Neuronal stem cell (in vitro differentiated cells): ENCODE results near the gene SLC25A33.

Source experiments
- DNase-seq: peaks from one replicate; pipeline ENCODE4 v3.0.0-alpha.2; 2013; ENCODE audit warnings: low spot score
- H2AFZ ChIP-seq: one replicate; pipeline ENCODE4 v1.6.1; 2013; ENCODE audit warnings: mild to moderate bottlenecking, low read length, inconsistent platforms
- H2AK5ac ChIP-seq: 2 replicates; pipeline ENCODE4 v1.6.1; 2013; ENCODE audit warnings: low read depth, mild to moderate bottlenecking, inconsistent platforms, low read length, moderate library complexity, mixed read lengths
- H2BK120ac ChIP-seq: 2 replicates; pipeline ENCODE4 v1.6.1; 2013; ENCODE audit warnings: low read depth, mild to moderate bottlenecking, inconsistent platforms, low read length, moderate library complexity, mixed read lengths
- H2BK12ac ChIP-seq: one replicate; pipeline ENCODE4 v1.6.1; 2013; ENCODE audit warnings: low read length, inconsistent platforms
- H2BK15ac ChIP-seq: 2 replicates; pipeline ENCODE4 v1.6.1; 2013; ENCODE audit warnings: mild to moderate bottlenecking, low read length, inconsistent platforms, mixed read lengths
- H2BK5ac ChIP-seq: one replicate; pipeline ENCODE4 v1.6.1; 2013; ENCODE audit warnings: inconsistent platforms, mild to moderate bottlenecking, low read length, moderate library complexity
- H3K14ac ChIP-seq: one replicate; pipeline ENCODE4 v1.6.1; 2013; ENCODE audit warnings: low read length, inconsistent platforms
- H3K18ac ChIP-seq: 2 replicates; pipeline ENCODE4 v1.6.1; 2013; ENCODE audit warnings: low read length, inconsistent platforms
- H3K23ac ChIP-seq: 2 replicates; pipeline ENCODE4 v1.6.1; 2013; ENCODE audit warnings: low read depth, mild to moderate bottlenecking, mixed read lengths, low read length, inconsistent platforms; ENCODE audit not compliant: poor library complexity
- H3K27ac ChIP-seq: replicated peaks from 3 replicates; pipeline ENCODE4 v1.5.1; 2013; ENCODE audit warnings: low read length, inconsistent platforms
- H3K27me3 ChIP-seq, 3 experiments: 2 replicates each; pipeline ENCODE4 v1.6.1; 2013; ENCODE audit warnings: low read length in 3 of 3, mild to moderate bottlenecking in 2 of 3, inconsistent platforms in 1 of 3, low read depth in 1 of 3, mixed read lengths in 1 of 3, moderate library complexity in 1 of 3; ENCODE audit not compliant: control insufficient read depth in 3 of 3, insufficient read depth in 3 of 3
- H3K36me3 ChIP-seq, 2 donors: replicated peaks in 1 of 2; 2 replicates each; pipeline ENCODE4 v1.6.1; 2013; ENCODE audit warnings: low read length in 2 of 2; ENCODE audit not compliant: control insufficient read depth in 2 of 2, insufficient read depth in 2 of 2
- H3K4ac ChIP-seq: 2 replicates; pipeline ENCODE4 v1.6.1; 2013; ENCODE audit warnings: inconsistent platforms, mild to moderate bottlenecking, low read length, moderate library complexity
- H3K4me1 ChIP-seq, 2 donors: 1 replicate in 1 of 2; 2 replicates in 1 of 2; pipeline ENCODE4 v1.6.1; 2013; ENCODE audit warnings: low read length in 2 of 2, low read depth in 1 of 2; ENCODE audit not compliant: control insufficient read depth in 2 of 2, insufficient read depth in 1 of 2
- H3K4me2 ChIP-seq: one replicate; pipeline ENCODE4 v1.6.1; 2013; ENCODE audit warnings: mild to moderate bottlenecking, low read length, inconsistent platforms; ENCODE audit not compliant: insufficient read depth, poor library complexity, severe bottlenecking
- H3K4me3 ChIP-seq, 2 donors: 2 replicates each; pipeline ENCODE4 v1.5.1; 2013; ENCODE audit warnings: low read length in 2 of 2, mild to moderate bottlenecking in 2 of 2, inconsistent platforms in 1 of 2, moderate library complexity in 1 of 2
- H3K79me1 ChIP-seq: one replicate; pipeline ENCODE4 v1.6.1; 2013; ENCODE audit warnings: low read depth, mild to moderate bottlenecking, inconsistent platforms, low read length, moderate library complexity
- H3K9ac ChIP-seq: one replicate; pipeline ENCODE4 v1.6.1; 2013; ENCODE audit warnings: mild to moderate bottlenecking, low read depth, low read length, inconsistent platforms; ENCODE audit not compliant: poor library complexity
- H3K9me3 ChIP-seq, 2 donors: replicated peaks in 1 of 2; 2 replicates each; pipeline versions ENCODE3 to v1.6.1; 2013; ENCODE audit warnings: low read length in 2 of 2, mild to moderate bottlenecking in 2 of 2, inconsistent platforms in 1 of 2, low read depth in 1 of 2, mixed read lengths in 1 of 2, moderate library complexity in 1 of 2; ENCODE audit not compliant: control insufficient read depth in 2 of 2, insufficient read depth in 1 of 2
- H4K8ac ChIP-seq: one replicate; pipeline ENCODE4 v1.6.1; 2013; ENCODE audit warnings: low read depth, mild to moderate bottlenecking, inconsistent platforms, low read length, moderate library complexity
- H4K91ac ChIP-seq: one replicate; pipeline ENCODE4 v1.6.1; 2013; ENCODE audit warnings: low read length, low read depth, mild to moderate bottlenecking, inconsistent platforms; ENCODE audit not compliant: poor library complexity
- WGBS, 2 donors: extraction: QIAGEN DNeasy Blood & Tissue Kit; methylation state at CpG; one replicate each; pipeline ENCODE4 v1.1.7; 2013; ENCODE audit warnings: missing lambda C conversion rate in 2 of 2, mixed read lengths in 1 of 2; ENCODE audit not compliant: insufficient read length in 2 of 2, insufficient replicate concordance in 1 of 2; ENCODE audit errors: extremely low coverage in 2 of 2; 5-methylcytosine and 5-hydroxymethylcytosine counted together

The SLC25A33 gene

GRCh38 chr1:9549955-9550546, 10.8 kb downstream of the SLC25A33 start:
- Histone ChIP-seq H4K8ac (no peak overlapping the region), H2BK12ac (no peak overlapping the region), H3K14ac (no peak overlapping the region), H3K27me3 (no peaks in the 10 kb centered on the region), H3K18ac (no peak overlapping the region), H3K79me1 (peaks cover 5% of the 10 kb centered on the region), H3K4me2 (no peak overlapping the region), H2BK15ac (no peak overlapping the region), H4K91ac (no peak overlapping the region), H3K4me3 (no peak overlapping the region), H2BK5ac (no peak overlapping the region), H3K36me3 (peaks cover 5 to 47% of the 10 kb centered on the region in 2 donors), H3K9ac (no peak overlapping the region), H3K4ac (no peak overlapping the region), H2AK5ac (no peak overlapping the region), H3K27ac (no peak overlapping the region), H2AFZ (no peak overlapping the region), H3K9me3 (peaks cover 0 to 3% of the 10 kb centered on the region in 2 donors), H3K4me1 (no peaks in the 10 kb centered on the region), H3K23ac (no peak overlapping the region), H2BK120ac (no peak overlapping the region)
- no CpG with 5 or more reads among the region's 6 CpGs for WGBS, 2 donors
- no peak for DNase-seq

- Histone ChIP-seq H3K36me3 (peaks cover 13 to 66% of the 10 kb centered on the region in 2 donors), H3K4me1 (no peaks in the 10 kb centered on the region), H4K91ac (no peak overlapping the region), H2BK12ac (no peak overlapping the region), H3K23ac (no peak overlapping the region), H3K9me3 (peaks cover 0 to 3% of the 10 kb centered on the region in 2 donors), H2BK15ac (no peak overlapping the region), H3K27ac (no peak overlapping the region), H2AFZ (no peak overlapping the region), H2BK5ac (no peak overlapping the region), H4K8ac (no peak overlapping the region), H3K79me1 (peaks cover 7% of the 10 kb centered on the region), H3K18ac (no peak overlapping the region), H3K14ac (no peak overlapping the region), H3K4me3 (no peak overlapping the region), H3K9ac (no peak overlapping the region), H2AK5ac (no peak overlapping the region), H3K4ac (no peak overlapping the region), H3K27me3 (no peaks in the 10 kb centered on the region), H3K4me2 (no peak overlapping the region), H2BK120ac (no peak overlapping the region)
- DNase-seq = no peak
- WGBS, 2 donors = no CpG with 5 or more reads among the region's 1 CpG
Observed at GRCh38 chr1:9551984-9552383, 12.7 kb downstream of the SLC25A33 start.

GRCh38 chr1:9553736-9554144, 14.5 kb downstream of the SLC25A33 start:
- Histone ChIP-seq H4K8ac (no peak overlapping the region), H3K9ac (no peak overlapping the region), H2BK120ac (no peak overlapping the region), H3K4me1 (peaks cover 0 to 2% of the 10 kb centered on the region in 2 donors), H2BK12ac (no peak overlapping the region), H3K27me3 (no peaks in the 10 kb centered on the region), H2AK5ac (no peak overlapping the region), H3K4ac (no peak overlapping the region), H3K4me3 (no peak overlapping the region), H3K23ac (no peak overlapping the region), H3K9me3 (peaks cover 0 to 3% of the 10 kb centered on the region in 2 donors), H3K4me2 (no peak overlapping the region), H2AFZ (no peak overlapping the region), H4K91ac (no peak overlapping the region), H3K27ac (no peak overlapping the region), H2BK15ac (no peak overlapping the region), H3K18ac (no peak overlapping the region), H2BK5ac (no peak overlapping the region), H3K79me1 (peaks cover 7% of the 10 kb centered on the region), H3K36me3 (peaks cover 14 to 74% of the 10 kb centered on the region in 2 donors), H3K14ac (no peak overlapping the region)
- no peak for DNase-seq
- WGBS, 2 donors = no CpG with 5 or more reads among the region's 4 CpGs

- Histone ChIP-seq H2BK5ac (no peak overlapping the region), H3K14ac (no peak overlapping the region), H3K4me1 (peaks cover 0 to 2% of the 10 kb centered on the region in 2 donors), H4K91ac (no peak overlapping the region), H2AK5ac (no peak overlapping the region), H3K36me3 (peaks cover 13 to 69% of the 10 kb centered on the region in 2 donors), H2BK15ac (no peak overlapping the region), H3K9ac (no peak overlapping the region), H3K9me3 (no peaks in the 10 kb centered on the region), H4K8ac (no peak overlapping the region), H3K27ac (no peak overlapping the region), H3K4me2 (no peak overlapping the region), H3K18ac (no peak overlapping the region), H3K4me3 (no peak overlapping the region), H3K23ac (no peak overlapping the region), H3K79me1 (peaks cover 3% of the 10 kb centered on the region), H2BK120ac (no peak overlapping the region), H3K4ac (no peak overlapping the region), H2AFZ (no peak overlapping the region), H2BK12ac (no peak overlapping the region), H3K27me3 (no peaks in the 10 kb centered on the region)
- DNase-seq = no peak
- WGBS, 2 donors = no CpG with 5 or more reads among the region's 4 CpGs
Observed at GRCh38 chr1:9555942-9556341, 16.7 kb downstream of the SLC25A33 start.
